Activated naive CD8-positive, alpha-beta T cell treated with anti-CD3 and anti-CD28 coated beads, Interleukin-2, amount 50 U/mL, for 24 hours (primary cell): ENCODE results near the gene KIF5B.
"Not testable (repeated sequence)": the region's sequence is repeated elsewhere in the genome, so short reads cannot be mapped to it uniquely, and the experiment has no call there.

Experiments used
- ATAC-seq: fragments of 150-1000 bp; cut with Tn5 transposase; one replicate; pipeline ENCODE4 v1.10.0; 2021
- DNase-seq: peaks from one replicate; pipeline ENCODE4 v3.0.0; 2021
- H3K27ac Mint-ChIP-seq: one replicate; pipeline ENCODE4 v1.8.0; 2021; ENCODE audit warnings: mild to moderate bottlenecking, mixed read lengths
- H3K27me3 Mint-ChIP-seq: one replicate; pipeline ENCODE4 v1.8.0; 2021; ENCODE audit warnings: mixed read lengths
- H3K36me3 Mint-ChIP-seq: one replicate; pipeline ENCODE4 v1.8.0; 2021; ENCODE audit warnings: low read depth, mixed read lengths
- H3K4me1 Mint-ChIP-seq: one replicate; pipeline ENCODE4 v1.8.0; 2021; ENCODE audit warnings: mixed read lengths
- H3K4me3 Mint-ChIP-seq: one replicate; pipeline ENCODE4 v1.8.0; 2021; ENCODE audit warnings: mild to moderate bottlenecking, moderate library complexity, mixed read lengths
- H3K9me3 Mint-ChIP-seq: one replicate; pipeline ENCODE4 v1.8.0; 2021; ENCODE audit warnings: mixed read lengths

Gene KIF5B

DNA sequence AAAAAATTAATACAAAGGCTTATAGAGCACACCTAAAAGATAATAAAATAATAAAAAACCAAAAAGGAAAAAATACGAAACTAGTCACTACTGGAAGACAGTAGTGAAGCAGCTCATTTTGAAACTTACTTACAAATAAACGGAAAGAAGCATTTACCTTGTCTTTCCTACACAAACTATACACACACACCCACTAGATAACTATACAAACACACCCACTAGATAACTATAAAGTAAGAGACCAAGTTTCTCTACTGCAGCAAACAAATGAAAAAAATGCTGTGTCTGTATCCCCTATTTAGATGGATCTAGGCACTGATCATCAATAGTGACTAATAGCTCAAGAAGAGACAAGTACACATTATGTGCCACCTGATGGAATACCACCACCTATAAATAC lies 49.2 kb downstream of the KIF5B start:
- DNase-seq (no peak), ATAC-seq (no peak)
- no peak overlapping the region for H3K27ac Mint-ChIP-seq
- peaks cover 24% of the 10 kb centered on the region for H3K36me3 Mint-ChIP-seq
- no peaks in the 10 kb centered on the region for H3K9me3 Mint-ChIP-seq
- H3K4me1 Mint-ChIP-seq: peaks cover 6% of the 10 kb centered on the region
- H3K27me3 Mint-ChIP-seq: no peaks in the 10 kb centered on the region
- H3K4me3 Mint-ChIP-seq: no peak overlapping the region

DNA sequence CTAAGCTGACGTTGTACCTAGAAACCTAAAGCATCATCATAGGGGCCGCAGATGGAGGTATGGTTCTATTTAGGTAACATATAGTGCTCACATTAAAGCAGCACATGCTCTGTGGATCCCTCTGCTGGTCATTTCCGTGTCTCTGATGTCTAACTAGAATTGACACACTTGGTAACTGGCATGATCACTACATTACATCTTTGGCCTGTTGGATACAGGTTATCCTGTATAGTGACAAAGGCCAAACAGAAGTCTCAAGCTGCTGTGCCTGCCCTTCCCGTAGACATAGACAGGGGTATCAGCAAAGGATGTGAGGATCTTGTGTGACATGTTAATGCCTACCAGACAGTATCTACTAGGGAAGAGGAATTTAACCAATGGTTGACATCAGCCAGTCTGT lies 51.2 kb downstream of the KIF5B start:
- Mint-ChIP-seq H3K4me1 (peaks cover 6% of the 10 kb centered on the region), H3K9me3 (no peaks in the 10 kb centered on the region), H3K36me3 (peaks cover 15% of the 10 kb centered on the region), H3K27me3 (no peaks in the 10 kb centered on the region), H3K27ac (no peak overlapping the region), H3K4me3 (no peak overlapping the region)
- DNase-seq (peak; percentile 21), ATAC-seq (peak; percentile 68)

DNA sequence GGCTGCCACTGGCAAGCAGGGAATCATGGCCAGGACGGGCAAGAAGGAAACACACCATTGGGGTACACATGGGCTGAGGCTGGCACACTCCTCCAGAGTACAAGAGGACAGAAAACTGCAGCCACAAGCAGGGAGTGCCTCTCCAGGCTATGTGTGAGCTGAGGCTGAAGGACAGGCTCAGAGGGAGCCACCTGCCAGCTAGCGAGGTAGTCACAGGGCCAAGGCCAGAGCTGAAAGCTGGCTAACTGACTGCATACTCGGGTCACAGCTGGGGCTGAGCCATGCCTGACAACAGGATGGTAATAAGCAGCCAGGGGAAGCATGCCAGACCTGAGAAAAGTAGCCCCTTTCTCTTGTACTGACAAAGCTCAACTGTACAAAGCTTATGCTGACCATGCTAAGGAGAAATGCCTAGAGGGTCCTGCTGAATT lies 52.0 kb downstream of the KIF5B start:
- ATAC-seq: no peak
- no peak overlapping the region for H3K27ac Mint-ChIP-seq
- H3K4me1 Mint-ChIP-seq: peaks cover 6% of the 10 kb centered on the region
- DNase-seq: no peak
- no peaks in the 10 kb centered on the region for H3K9me3 Mint-ChIP-seq
- H3K36me3 Mint-ChIP-seq: peaks cover 10% of the 10 kb centered on the region
- no peak overlapping the region for H3K4me3 Mint-ChIP-seq
- no peaks in the 10 kb centered on the region for H3K27me3 Mint-ChIP-seq

DNA sequence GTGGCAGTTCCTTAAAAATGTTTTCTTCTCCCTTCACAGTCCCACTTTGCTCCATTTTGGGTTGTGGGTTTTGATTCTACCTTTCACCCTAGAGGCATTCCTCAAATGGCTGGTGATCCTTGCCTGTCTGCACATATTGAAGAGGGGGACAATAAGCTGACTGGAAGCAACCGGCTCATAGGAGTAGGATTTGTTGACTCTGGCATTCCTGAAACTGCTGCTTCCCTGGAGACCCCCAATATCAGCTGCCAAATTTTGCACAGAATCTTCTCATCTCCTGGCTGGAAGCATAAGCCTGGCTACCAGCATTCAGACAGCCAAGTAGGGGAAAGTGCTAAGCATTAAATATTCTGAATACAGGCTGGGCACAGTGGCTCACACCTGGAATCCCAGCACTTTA lies 53.7 kb downstream of the KIF5B start:
- H3K36me3 Mint-ChIP-seq: peaks cover 2% of the 10 kb centered on the region
- peak overlapping the region; percentile 57 for H3K27ac Mint-ChIP-seq
- peaks cover 6% of the 10 kb centered on the region for H3K4me1 Mint-ChIP-seq
- H3K27me3 Mint-ChIP-seq: no peaks in the 10 kb centered on the region
- DNase-seq (no peak), ATAC-seq (no peak)
- no peaks in the 10 kb centered on the region for H3K9me3 Mint-ChIP-seq
- H3K4me3 Mint-ChIP-seq: no peak overlapping the region

DNA sequence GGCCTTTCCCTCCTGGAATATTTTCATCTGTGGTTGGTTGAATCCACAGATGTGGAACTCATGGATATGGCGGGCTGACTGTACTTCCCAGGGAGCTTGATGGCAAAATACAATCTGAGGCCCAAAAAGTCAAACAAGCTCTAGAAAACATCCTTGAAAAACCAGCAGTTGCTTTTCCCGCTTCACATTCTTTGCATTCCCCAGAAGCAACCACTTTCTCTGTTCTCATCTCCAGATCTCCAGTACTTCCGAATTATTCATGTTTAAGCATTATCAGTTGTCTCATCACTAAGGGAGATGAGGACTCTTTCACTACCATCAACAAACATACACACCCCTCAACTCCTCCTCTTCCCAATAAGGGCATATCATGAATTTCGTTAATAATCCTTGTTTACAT lies 55.3 kb downstream of the KIF5B start:
- Mint-ChIP-seq H3K9me3 (no peaks in the 10 kb centered on the region), H3K4me3 (no peak overlapping the region), H3K27me3 (no peaks in the 10 kb centered on the region), H3K27ac (no peak overlapping the region), H3K36me3 (no peaks in the 10 kb centered on the region), H3K4me1 (peaks cover 6% of the 10 kb centered on the region)
- no peak for ATAC-seq
- DNase-seq: no peak

DNA sequence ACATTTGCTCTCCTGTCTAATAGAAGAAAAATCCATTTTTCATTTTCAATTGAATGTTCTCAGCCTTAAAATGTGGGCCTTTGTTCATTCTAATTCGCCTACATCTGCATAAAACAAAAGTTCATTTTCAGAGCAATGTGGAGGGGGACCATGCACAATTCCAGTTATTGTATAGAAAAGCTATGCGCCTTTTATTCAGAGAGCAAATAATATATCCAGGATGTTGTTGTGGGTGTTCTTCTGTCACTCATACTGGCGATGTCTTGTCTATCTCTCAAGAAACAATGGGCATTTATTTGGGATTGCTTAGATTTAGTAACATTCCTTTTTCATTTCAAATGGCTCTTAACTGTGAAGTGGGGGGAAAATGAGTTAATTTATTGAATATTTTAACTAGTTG lies 56.4 kb downstream of the KIF5B start:
- no peaks in the 10 kb centered on the region for H3K27me3 Mint-ChIP-seq
- H3K4me1 Mint-ChIP-seq: peaks cover 6% of the 10 kb centered on the region
- DNase-seq (no peak), ATAC-seq (no peak)
- H3K36me3 Mint-ChIP-seq: no peaks in the 10 kb centered on the region
- H3K9me3 Mint-ChIP-seq: no peaks in the 10 kb centered on the region
- H3K4me3 Mint-ChIP-seq: no peak overlapping the region
- H3K27ac Mint-ChIP-seq: no peak overlapping the region

DNA sequence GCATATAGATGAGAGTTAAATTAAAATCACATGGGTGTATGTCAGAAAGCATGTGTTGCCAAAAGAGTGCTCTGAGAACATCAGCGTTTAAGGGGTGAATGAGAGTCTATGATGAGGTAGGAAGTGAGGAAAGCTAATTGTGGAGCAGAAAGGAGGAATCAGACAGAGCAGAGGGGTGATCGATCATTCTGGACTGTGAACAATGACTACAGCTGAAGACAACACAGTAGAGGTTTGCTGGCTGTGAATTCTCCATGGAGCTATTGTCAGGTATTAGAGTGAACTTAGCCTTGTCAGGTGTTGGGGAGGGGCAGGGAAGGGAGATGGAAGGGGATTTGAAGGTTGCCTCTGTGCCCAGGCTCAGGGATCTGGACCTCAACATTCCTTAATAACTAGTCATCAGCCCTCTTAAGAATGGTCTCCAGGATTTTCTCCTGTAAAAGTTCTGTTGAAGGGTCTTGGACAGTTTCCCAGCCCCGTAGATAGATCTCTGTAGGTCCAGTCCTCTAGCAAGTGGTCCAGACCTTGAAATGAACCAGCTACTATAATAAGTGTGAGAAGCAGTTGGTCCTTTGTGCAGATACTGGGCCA lies 57.1 kb downstream of the KIF5B start:
- Mint-ChIP-seq H3K9me3 (no peaks in the 10 kb centered on the region), H3K4me3 (no peak overlapping the region), H3K36me3 (no peaks in the 10 kb centered on the region), H3K27me3 (no peaks in the 10 kb centered on the region), H3K4me1 (peaks cover 6% of the 10 kb centered on the region), H3K27ac (no peak overlapping the region)
- no peak for DNase-seq
- no peak for ATAC-seq

DNA sequence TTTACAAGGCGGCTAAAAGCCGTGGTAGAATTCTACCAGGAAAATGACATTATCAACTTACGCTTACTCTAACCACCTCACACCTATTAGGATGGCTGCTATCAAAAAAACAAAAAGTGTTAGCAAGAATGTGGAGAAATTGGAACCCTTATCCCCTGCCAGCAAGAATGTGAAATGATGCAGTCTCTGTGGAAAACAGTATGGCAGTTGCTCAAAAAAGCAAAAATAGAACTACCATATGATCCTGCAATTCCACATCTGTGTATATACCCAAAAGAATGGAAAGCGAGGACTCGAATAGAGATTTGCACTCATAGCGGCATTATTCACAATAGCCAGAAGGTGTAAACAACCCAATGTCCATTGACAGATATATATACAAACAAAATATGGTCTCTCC lies 61.3 kb downstream of the KIF5B start:
- ATAC-seq: no peak
- Mint-ChIP-seq H3K27ac (no peak overlapping the region), H3K4me1 (no peaks in the 10 kb centered on the region), H3K36me3 (no peaks in the 10 kb centered on the region), H3K4me3 (no peak overlapping the region), H3K9me3 (no peaks in the 10 kb centered on the region), H3K27me3 (no peaks in the 10 kb centered on the region)
- DNase-seq: no peak

DNA sequence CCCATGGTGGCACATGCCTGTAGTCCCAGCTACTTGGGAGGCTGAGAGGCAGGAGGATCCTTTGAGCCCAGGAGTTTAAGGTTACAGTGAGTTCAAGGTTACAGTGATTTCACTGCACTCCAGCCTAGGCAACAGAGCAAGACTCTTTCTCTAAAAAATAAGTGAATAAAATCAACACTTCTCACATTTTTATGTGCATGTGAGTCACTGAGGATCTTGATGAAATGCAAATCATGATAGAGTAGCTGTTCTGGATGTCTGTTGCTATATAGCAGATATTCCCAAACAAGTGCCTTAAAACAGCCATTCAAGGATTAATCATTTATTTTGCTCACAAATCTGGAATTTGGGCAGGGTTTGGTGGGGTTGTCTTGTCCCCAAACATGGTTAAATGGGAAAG lies 65.3 kb downstream of the KIF5B start:
- H3K27ac Mint-ChIP-seq: no peak overlapping the region
- no peaks in the 10 kb centered on the region for H3K27me3 Mint-ChIP-seq
- H3K9me3 Mint-ChIP-seq: no peaks in the 10 kb centered on the region
- H3K4me3 Mint-ChIP-seq: no peak overlapping the region
- DNase-seq (no peak), ATAC-seq (no peak)
- no peaks in the 10 kb centered on the region for H3K36me3 Mint-ChIP-seq
- no peaks in the 10 kb centered on the region for H3K4me1 Mint-ChIP-seq

DNA sequence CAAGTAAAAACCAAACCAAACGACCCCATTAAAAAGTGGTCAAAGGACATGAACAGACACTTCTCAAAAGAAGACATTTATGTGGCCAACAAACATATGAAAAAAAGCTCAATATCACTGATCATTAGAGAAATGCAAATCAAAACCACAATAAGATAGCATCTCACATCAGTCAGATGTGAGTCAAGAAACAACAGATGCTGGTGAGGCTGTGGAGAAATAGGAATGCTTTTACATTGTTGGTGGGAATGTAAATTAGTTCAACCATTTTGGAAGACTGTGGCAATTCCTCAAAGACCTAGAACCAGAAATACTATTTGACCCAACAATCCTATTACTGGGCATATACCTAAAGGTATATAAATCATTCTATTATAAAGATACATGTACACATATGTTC lies 68.4 kb downstream of the KIF5B start:
- H3K4me3 Mint-ChIP-seq, H3K27me3 Mint-ChIP-seq: not testable (repeated sequence)

DNA sequence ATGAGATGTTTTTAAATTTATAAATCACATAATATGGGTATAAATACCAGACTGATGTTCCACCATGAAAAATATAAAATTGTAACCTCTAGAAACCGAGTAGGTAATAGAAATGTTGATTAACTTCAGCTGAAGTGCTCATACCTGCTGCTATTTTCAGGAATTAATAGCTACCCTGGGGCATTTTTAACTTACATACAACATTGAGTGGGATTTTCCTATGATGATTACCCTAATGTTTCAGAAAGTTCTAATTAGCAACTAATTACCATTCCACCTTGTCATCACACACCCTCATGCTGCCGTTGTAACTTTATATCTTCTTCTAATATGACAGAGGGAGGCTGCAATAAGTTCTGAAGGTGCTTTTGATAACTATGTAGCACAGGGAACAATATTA lies 74.1 kb downstream of the KIF5B start:
- no peak for DNase-seq
- Mint-ChIP-seq H3K36me3 (no peaks in the 10 kb centered on the region), H3K4me1 (peaks cover 10% of the 10 kb centered on the region), H3K9me3 (peaks cover 8% of the 10 kb centered on the region), H3K27ac (no peak overlapping the region), H3K27me3 (no peaks in the 10 kb centered on the region), H3K4me3 (no peak overlapping the region)
- ATAC-seq: no peak

More for the DNA sequence above, 68.4 kb downstream of the KIF5B start:
- DNase-seq, H3K27ac Mint-ChIP-seq, H3K4me1 Mint-ChIP-seq, ATAC-seq, H3K9me3 Mint-ChIP-seq, H3K36me3 Mint-ChIP-seq: not testable (repeated sequence)

DNA sequence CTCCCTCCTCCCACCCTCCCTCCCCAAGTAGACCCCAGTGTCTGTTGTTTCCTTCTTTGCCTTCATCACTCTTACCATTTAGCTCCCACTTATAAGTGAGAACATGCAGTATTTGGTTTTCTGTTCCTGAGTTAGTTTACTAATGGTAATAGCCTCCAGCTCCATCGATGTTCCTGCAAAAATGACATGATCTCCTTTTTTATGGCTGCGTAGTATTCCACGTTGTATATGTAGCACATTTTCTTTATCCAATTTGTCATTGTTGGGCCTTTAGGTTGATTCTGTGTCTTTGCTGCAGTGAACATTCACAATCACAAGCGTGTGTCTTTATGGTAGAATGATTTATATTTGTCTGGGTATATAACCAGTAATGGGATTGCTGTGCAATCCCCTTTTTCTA lies 75.8 kb downstream of the KIF5B start:
- Mint-ChIP-seq H3K27ac (no peak overlapping the region), H3K4me1 (peaks cover 19% of the 10 kb centered on the region), H3K27me3 (peaks cover 2% of the 10 kb centered on the region), H3K36me3 (no peaks in the 10 kb centered on the region), H3K9me3 (peaks cover 8% of the 10 kb centered on the region), H3K4me3 (no peak overlapping the region)
- DNase-seq: no peak
- ATAC-seq: no peak

DNA sequence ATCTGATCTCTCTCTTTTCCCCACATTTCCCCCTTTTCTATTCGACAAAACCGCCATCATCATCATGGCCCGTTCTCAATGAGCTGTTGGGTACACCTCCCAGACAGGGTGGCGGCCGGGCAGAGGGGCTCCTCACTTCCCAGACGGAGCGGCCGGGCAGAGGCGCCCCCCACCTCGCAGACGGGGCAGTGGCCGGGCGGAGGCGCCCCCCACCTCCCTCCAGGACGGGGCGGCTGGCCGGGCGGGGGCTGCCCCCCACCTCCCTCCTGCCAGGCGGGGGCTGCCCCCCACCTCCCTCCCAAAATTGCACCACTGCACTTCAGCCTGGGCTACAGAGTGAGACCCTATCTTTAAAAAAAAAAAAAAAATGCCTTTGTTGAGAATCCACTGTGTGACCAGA lies 77.2 kb downstream of the KIF5B start:
- not testable (repeated sequence) for H3K36me3 Mint-ChIP-seq, DNase-seq, H3K27me3 Mint-ChIP-seq, H3K27ac Mint-ChIP-seq, H3K4me3 Mint-ChIP-seq, ATAC-seq, H3K9me3 Mint-ChIP-seq
- peaks cover 26% of the 10 kb centered on the region for H3K4me1 Mint-ChIP-seq

DNA sequence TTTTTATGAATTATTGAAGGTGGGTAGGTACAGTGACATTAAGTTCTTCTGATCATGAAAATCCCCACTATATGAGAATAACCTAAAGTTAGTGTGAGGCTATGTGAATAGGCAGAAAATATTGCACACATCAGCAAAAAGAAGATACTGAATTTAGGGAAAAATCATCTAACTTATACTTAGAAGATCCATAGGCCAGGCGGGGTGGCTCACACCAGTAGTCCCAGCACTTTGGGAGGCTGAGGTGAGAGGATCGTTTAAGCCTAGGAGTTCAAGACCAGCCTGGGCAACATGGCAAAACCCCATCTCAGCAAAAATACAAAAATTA lies 78.1 kb downstream of the KIF5B start:
- DNase-seq (no peak), ATAC-seq (no peak)
- Mint-ChIP-seq H3K4me3 (no peak overlapping the region), H3K27ac (no peak overlapping the region), H3K27me3 (peaks cover 2% of the 10 kb centered on the region), H3K9me3 (peaks cover 8% of the 10 kb centered on the region), H3K36me3 (no peaks in the 10 kb centered on the region), H3K4me1 (peaks cover 26% of the 10 kb centered on the region)

DNA sequence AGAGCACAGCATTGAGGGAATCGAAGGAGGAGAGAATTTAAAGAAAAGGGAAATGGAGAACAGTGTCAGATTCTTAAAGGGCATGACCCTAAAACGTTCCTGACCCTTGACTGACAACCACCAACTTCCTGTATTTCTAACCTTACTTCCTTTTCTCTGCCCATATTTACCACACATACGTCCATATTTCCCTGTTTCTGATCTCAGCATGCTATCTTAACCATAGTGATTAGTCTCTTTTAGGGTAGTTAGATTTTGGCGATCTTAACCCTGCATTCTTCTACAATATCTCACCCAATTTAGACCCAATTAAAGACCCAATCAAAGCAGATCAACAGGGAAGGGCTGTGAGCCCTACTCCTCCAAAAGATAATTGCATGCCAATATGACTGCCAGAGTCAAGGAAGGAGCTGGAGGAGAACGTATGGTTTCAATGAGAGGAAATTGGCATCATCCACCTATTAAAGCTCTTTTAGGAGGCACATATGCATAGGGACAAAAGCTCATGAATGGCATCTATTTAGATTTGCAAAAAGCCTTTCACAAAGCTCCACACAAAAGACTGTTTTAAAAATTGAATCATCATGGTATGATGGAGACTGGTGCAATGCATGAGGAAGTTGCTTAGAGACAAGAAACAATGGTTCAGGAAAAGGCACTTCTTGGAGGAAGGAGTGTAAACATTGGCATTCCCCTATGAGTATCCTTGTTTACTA lies 78.6 kb downstream of the KIF5B start:
- DNase-seq (no peak), ATAC-seq (no peak)
- peaks cover 8% of the 10 kb centered on the region for H3K9me3 Mint-ChIP-seq
- H3K4me1 Mint-ChIP-seq: peaks cover 26% of the 10 kb centered on the region
- H3K4me3 Mint-ChIP-seq: no peak overlapping the region
- no peaks in the 10 kb centered on the region for H3K36me3 Mint-ChIP-seq
- no peak overlapping the region for H3K27ac Mint-ChIP-seq
- peaks cover 2% of the 10 kb centered on the region for H3K27me3 Mint-ChIP-seq
